Central memory CD8-positive, alpha-beta T cell (primary cell): ENCODE data around the gene SFI1.
"Not testable (repeated sequence)": the region's sequence is repeated elsewhere in the genome, so short reads cannot be mapped to it uniquely, and the experiment has no call there.

Experiments
- ATAC-seq: fragments of 150-1000 bp; cut with Tn5 transposase; replicated peaks from 2 replicates; pipeline ENCODE4 v1.10.0; 2022; ENCODE audit warnings: mild to moderate bottlenecking, moderate FRiP score, moderate number of reproducible peaks; ENCODE audit not compliant: poor library complexity, severe bottlenecking; ENCODE audit errors: extremely low read depth
- DNase-seq, 2 donors: peaks; one replicate each; pipeline ENCODE4 v3.0.0; 2021; ENCODE audit warnings: low spot score in 2 of 2
- H3K27ac Mint-ChIP-seq: one replicate; pipeline ENCODE4 v1.8.0; 2022; ENCODE audit warnings: low read depth, mild to moderate bottlenecking, moderate library complexity, mixed read lengths
- H3K27me3 Mint-ChIP-seq: one replicate; pipeline ENCODE4 v1.8.0; 2022; ENCODE audit warnings: mixed read lengths
- H3K36me3 Mint-ChIP-seq: one replicate; pipeline ENCODE4 v1.8.0; 2022; ENCODE audit warnings: mild to moderate bottlenecking, moderate library complexity, mixed read lengths; ENCODE audit not compliant: insufficient read depth
- H3K4me1 Mint-ChIP-seq: one replicate; pipeline ENCODE4 v1.8.0; 2022; ENCODE audit warnings: mixed read lengths
- H3K4me3 Mint-ChIP-seq: one replicate; pipeline ENCODE4 v1.8.0; 2022; ENCODE audit warnings: mild to moderate bottlenecking, moderate library complexity, mixed read lengths
- H3K9me3 Mint-ChIP-seq: one replicate; pipeline ENCODE4 v1.8.0; 2022; ENCODE audit warnings: mixed read lengths

SFI1 gene

DNA sequence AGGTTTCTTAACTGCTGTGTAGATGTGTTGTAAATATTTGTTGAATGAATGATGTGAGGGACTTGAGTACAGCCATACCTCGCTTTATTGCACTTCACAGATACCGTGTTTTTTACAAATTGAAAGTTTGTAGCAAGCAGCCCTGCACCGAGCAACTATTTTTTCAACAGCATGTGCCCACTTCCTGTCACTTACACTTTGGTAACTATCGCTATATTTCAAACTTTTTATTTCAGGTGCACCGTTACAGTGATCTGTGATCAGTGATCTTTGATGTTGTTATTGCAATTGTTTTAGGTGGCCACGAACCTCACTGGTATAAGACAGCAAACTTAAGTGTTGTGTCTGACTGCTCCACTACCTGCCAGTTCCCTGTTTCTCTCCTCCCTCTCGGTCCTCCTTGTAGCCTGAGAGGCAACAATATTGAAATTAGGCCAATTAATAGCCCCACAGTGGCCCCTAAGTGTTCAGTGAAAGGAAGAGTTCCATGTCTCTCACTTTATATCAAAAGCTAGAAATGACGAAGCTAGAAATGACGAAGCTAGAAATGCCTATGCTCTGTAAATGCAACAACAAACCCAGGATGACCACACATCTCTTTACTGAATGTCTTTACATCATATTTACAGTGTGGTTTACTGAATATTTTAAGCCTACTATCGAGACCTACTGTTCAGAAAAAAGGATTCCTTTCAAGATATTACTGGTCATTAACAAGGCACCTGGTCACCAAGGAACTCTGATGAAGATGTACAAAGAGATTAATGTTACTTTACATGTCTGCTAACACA lies 1.0 kb downstream of the SFI1 start:
- H3K27me3 Mint-ChIP-seq: no peaks in the 10 kb centered on the region
- peaks cover 24% of the 10 kb centered on the region for H3K4me1 Mint-ChIP-seq
- no peaks in the 10 kb centered on the region for H3K9me3 Mint-ChIP-seq
- ATAC-seq (peak; percentile 58), DNase-seq (peak in 1 of 2 donors; percentile 56)
- H3K27ac Mint-ChIP-seq: peak overlapping the region; percentile 94
- peak overlapping the region; percentile 95 for H3K4me3 Mint-ChIP-seq
- peaks cover 40% of the 10 kb centered on the region for H3K36me3 Mint-ChIP-seq

GRCh38 chr22:31501738-31502137 lies 5.4 kb downstream of the SFI1 start:
- Mint-ChIP-seq H3K27ac (no peak overlapping the region), H3K27me3 (no peaks in the 10 kb centered on the region), H3K4me3 (peak overlapping the region; percentile 50), H3K36me3 (peaks cover 36% of the 10 kb centered on the region), H3K4me1 (peaks cover 49% of the 10 kb centered on the region), H3K9me3 (no peaks in the 10 kb centered on the region)
- ATAC-seq (no peak), DNase-seq (no peak)

GRCh38 chr22:31503211-31503964 lies 7.1 kb downstream of the SFI1 start:
- H3K27me3 Mint-ChIP-seq: no peaks in the 10 kb centered on the region
- no peaks in the 10 kb centered on the region for H3K9me3 Mint-ChIP-seq
- no peak for ATAC-seq
- H3K4me3 Mint-ChIP-seq: no peak overlapping the region
- H3K36me3 Mint-ChIP-seq: peaks cover 26% of the 10 kb centered on the region
- H3K4me1 Mint-ChIP-seq: peaks cover 39% of the 10 kb centered on the region
- DNase-seq: no peak
- no peak overlapping the region for H3K27ac Mint-ChIP-seq

DNA sequence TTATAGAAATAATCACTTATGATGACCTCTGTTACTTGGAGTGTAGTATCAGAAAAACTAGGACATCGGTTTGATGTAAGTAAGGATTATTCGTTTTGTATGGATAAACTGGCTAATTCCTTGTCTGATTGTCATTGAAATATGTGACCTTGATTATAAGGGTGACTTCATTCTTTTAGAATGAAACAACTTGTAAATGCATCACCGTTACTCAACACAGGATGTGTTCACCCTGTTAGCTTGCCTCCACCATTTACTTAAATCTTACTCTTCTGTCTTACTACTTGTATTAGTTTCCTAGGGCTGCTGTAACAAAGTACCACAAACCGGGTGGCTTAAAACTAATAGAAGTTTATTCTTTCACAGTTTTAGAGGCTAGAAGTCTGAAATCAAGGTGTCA lies 7.9 kb downstream of the SFI1 start:
- H3K4me3 Mint-ChIP-seq: no peak overlapping the region
- DNase-seq (no peak), ATAC-seq (no peak)
- H3K36me3 Mint-ChIP-seq: peaks cover 30% of the 10 kb centered on the region
- H3K9me3 Mint-ChIP-seq: no peaks in the 10 kb centered on the region
- peak overlapping the region; percentile 64 for H3K27ac Mint-ChIP-seq
- H3K27me3 Mint-ChIP-seq: no peaks in the 10 kb centered on the region
- H3K4me1 Mint-ChIP-seq: peaks cover 48% of the 10 kb centered on the region

GRCh38 chr22:31507517-31507916 lies 11.2 kb downstream of the SFI1 start:
- DNase-seq, ATAC-seq, H3K9me3 Mint-ChIP-seq, H3K4me3 Mint-ChIP-seq, H3K27me3 Mint-ChIP-seq: not testable (repeated sequence)
- Mint-ChIP-seq H3K4me1 (peaks cover 50% of the 10 kb centered on the region), H3K36me3 (peaks cover 32% of the 10 kb centered on the region), H3K27ac (peak overlapping the region; percentile 13)

DNA sequence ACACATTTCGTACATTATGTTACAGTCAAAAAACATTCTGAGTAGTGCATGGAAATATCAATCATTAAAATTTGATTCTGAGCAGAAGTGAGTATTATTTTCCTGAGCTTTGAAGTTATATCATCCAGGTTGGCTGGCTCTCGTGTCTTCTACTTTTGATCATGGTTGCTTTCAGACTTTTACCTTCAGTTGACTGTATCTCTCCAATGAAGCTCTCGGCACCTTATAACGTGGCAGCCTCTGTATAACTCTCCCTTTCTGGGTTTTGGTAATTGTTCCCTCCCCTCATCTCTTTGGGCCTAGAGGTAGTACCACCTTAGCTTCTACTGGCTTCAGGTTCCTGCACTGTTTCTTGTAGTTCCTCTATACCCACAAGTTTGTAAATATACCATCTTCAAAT lies 12.2 kb downstream of the SFI1 start:
- H3K27ac Mint-ChIP-seq: peak overlapping the region; percentile 41
- no peaks in the 10 kb centered on the region for H3K9me3 Mint-ChIP-seq

GRCh38 chr22:31509061-31509762 lies 12.9 kb downstream of the SFI1 start:
- ATAC-seq: no peak
- Mint-ChIP-seq H3K27ac (peak overlapping the region; percentile 41), H3K4me1 (peaks cover 38% of the 10 kb centered on the region), H3K4me3 (no peak overlapping the region), H3K36me3 (peaks cover 39% of the 10 kb centered on the region), H3K9me3 (no peaks in the 10 kb centered on the region), H3K27me3 (no peaks in the 10 kb centered on the region)
- no peak for DNase-seq

More for the DNA sequence above, 12.2 kb downstream of the SFI1 start:
- Mint-ChIP-seq H3K27me3 (no peaks in the 10 kb centered on the region), H3K4me3 (no peak overlapping the region), H3K4me1 (peaks cover 43% of the 10 kb centered on the region), H3K36me3 (peaks cover 39% of the 10 kb centered on the region)
- DNase-seq (no peak), ATAC-seq (no peak)

- Mint-ChIP-seq H3K4me1 (peaks cover 46% of the 10 kb centered on the region), H3K27me3 (no peaks in the 10 kb centered on the region), H3K27ac (peak overlapping the region; percentile 59), H3K9me3 (no peaks in the 10 kb centered on the region), H3K36me3 (peaks cover 40% of the 10 kb centered on the region), H3K4me3 (no peak overlapping the region)
- no peak for ATAC-seq
- DNase-seq: no peak
These were observed 23.7 kb downstream of the SFI1 start for GRCh38 chr22:31520051-31520450.

DNA sequence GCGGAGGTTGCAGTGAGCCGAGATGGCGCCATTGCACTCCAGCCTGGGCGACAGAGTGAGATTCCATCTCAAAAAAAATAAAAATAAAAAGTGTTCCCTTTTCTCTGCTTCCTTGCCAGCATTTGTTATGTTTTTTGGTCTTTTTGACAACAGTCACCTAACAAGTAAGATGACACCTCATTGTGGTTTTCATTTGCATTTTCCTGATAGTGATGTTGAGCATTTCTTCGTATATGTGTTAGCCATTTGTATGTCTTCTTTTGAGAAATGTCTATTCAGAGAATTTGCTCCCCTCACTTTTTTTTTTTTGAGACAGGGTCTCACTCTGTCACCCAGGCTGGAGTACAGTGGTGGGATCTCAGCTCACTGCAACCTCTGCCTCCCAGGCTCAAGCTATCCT lies 27.8 kb downstream of the SFI1 start:
- not testable (repeated sequence) for H3K9me3 Mint-ChIP-seq, H3K27me3 Mint-ChIP-seq, DNase-seq
- peak; percentile 84 for ATAC-seq
- peaks cover 41% of the 10 kb centered on the region for H3K4me1 Mint-ChIP-seq
- H3K36me3 Mint-ChIP-seq: peaks cover 28% of the 10 kb centered on the region
- H3K4me3 Mint-ChIP-seq: peak overlapping the region; percentile 64
- peak overlapping the region; percentile 85 for H3K27ac Mint-ChIP-seq

GRCh38 chr22:31526270-31526669 lies 29.9 kb downstream of the SFI1 start:
- Mint-ChIP-seq H3K9me3 (no peaks in the 10 kb centered on the region), H3K4me3 (no peak overlapping the region), H3K27ac (peak overlapping the region; percentile 85), H3K4me1 (peaks cover 41% of the 10 kb centered on the region), H3K27me3 (no peaks in the 10 kb centered on the region), H3K36me3 (peaks cover 29% of the 10 kb centered on the region)
- ATAC-seq (no peak), DNase-seq (no peak)

DNA sequence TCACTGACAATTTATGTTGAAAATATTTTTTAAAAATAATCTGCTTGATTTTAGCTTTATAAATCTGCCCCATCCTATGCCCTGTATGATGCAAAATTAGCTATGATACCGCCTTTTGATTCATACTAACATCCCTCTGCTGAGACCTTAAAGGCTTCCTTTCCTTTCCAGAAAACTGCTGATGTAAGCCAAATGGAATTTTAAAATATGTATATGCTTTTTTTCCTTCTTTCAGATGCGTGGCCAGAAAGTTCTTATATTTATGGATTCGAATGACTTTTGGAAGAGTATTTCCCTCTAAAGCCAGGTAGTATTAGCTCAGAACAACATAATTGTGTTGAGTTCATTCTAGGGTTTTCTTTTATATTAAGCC lies 34.5 kb downstream of the SFI1 start:
- H3K4me3 Mint-ChIP-seq: no peak overlapping the region
- ATAC-seq (no peak), DNase-seq (no peak)
- no peaks in the 10 kb centered on the region for H3K27me3 Mint-ChIP-seq
- peaks cover 40% of the 10 kb centered on the region for H3K4me1 Mint-ChIP-seq
- no peaks in the 10 kb centered on the region for H3K9me3 Mint-ChIP-seq
- H3K36me3 Mint-ChIP-seq: peaks cover 29% of the 10 kb centered on the region
- H3K27ac Mint-ChIP-seq: peak overlapping the region; percentile 55

GRCh38 chr22:31532060-31532459 lies 35.7 kb downstream of the SFI1 start:
- no peak for DNase-seq
- Mint-ChIP-seq H3K4me3 (no peak overlapping the region), H3K4me1 (peaks cover 42% of the 10 kb centered on the region)

More at GRCh38 chr22:31532060-31532459, 35.7 kb downstream of the SFI1 start:
- no peaks in the 10 kb centered on the region for H3K9me3 Mint-ChIP-seq
- H3K36me3 Mint-ChIP-seq: peaks cover 33% of the 10 kb centered on the region
- peak overlapping the region; percentile 64 for H3K27ac Mint-ChIP-seq
- ATAC-seq: no peak
- H3K27me3 Mint-ChIP-seq: no peaks in the 10 kb centered on the region
